HepG2 (cell line): ENCODE measurements around the gene DIABLO.

Experiments used
- CTCF ChIP-seq: sonication (generic); formaldehyde crosslinking; IDR thresholded peaks from 2 replicates; pipeline ENCODE4 v1.5.0; 2020; ENCODE audit warnings: mild to moderate bottlenecking, missing genetic modification reagents, moderate library complexity
- NR3C1 ChIP-seq: sonication (generic); formaldehyde crosslinking; IDR thresholded peaks from 2 replicates; pipeline ENCODE4 v1.4.0; 2020; ENCODE audit warnings: missing genetic modification reagents
- REPIN1 ChIP-seq: sonication (generic); formaldehyde crosslinking; IDR thresholded peaks from 2 replicates; pipeline ENCODE4 v1.8.0; 2022; ENCODE audit warnings: missing genetic modification reagents, low read depth, mild to moderate bottlenecking, borderline replicate concordance
- SIN3A ChIP-seq: IDR thresholded peaks from 2 replicates; pipeline ENCODE4 v1.6.1; 2011; ENCODE audit warnings: low read depth, mild to moderate bottlenecking, control low read depth, low read length, borderline replicate concordance
- SP2 ChIP-seq: sonication (generic); formaldehyde crosslinking; IDR thresholded peaks from 2 replicates; pipeline ENCODE4 v1.5.1; 2020; ENCODE audit warnings: mild to moderate bottlenecking, missing genetic modification reagents
- TARDBP ChIP-seq: sonication (generic); formaldehyde crosslinking; IDR thresholded peaks from 2 replicates; pipeline ENCODE4 v1.8.0; 2022; ENCODE audit warnings: mild to moderate bottlenecking, missing genetic modification reagents
- TBL1XR1 ChIP-seq: fragments of 150-350 bp; IDR thresholded peaks from 2 replicates; pipeline ENCODE4 v1.6.1; 2014; ENCODE audit warnings: borderline replicate concordance, low read length; ENCODE audit not compliant: partially characterized antibody
- TF ChIP-seq, protein P1 (sequence below): sonication (generic); formaldehyde crosslinking; IDR thresholded peaks from 2 replicates; pipeline ENCODE4 v1.8.0; 2022; ENCODE audit warnings: mild to moderate bottlenecking, missing genetic modification reagents

DNA sequence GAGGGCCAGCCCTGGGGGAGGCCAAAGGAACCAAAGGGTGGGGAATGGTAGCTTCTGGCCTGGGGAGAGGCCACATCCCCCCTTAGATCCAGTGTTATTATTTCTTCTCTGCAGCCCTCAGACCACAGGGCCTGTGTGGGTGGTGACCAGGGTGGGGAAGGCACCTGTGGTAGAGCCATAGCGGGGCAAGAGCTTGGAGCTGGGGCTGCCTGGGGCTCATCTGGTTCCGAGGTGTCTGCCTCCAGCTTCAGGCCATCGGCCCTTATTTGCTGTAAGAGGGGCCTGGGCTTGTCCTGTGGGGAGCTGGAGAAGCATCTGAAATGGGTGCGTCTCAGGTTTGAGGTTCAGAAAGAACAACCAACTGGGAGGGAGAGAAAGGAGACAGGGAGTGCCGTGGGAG lies 24.5 kb downstream of the DIABLO start:
- TF ChIP-seq, protein P1, sequence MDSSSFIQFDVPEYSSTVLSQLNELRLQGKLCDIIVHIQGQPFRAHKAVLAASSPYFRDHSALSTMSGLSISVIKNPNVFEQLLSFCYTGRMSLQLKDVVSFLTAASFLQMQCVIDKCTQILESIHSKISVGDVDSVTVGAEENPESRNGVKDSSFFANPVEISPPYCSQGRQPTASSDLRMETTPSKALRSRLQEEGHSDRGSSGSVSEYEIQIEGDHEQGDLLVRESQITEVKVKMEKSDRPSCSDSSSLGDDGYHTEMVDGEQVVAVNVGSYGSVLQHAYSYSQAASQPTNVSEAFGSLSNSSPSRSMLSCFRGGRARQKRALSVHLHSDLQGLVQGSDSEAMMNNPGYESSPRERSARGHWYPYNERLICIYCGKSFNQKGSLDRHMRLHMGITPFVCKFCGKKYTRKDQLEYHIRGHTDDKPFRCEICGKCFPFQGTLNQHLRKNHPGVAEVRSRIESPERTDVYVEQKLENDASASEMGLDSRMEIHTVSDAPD (CRISPR knock-in tag): no peak
- no peak for TF ChIP-seq NR3C1 (CRISPR knock-in tag)
- no peak for TF ChIP-seq SP2 (CRISPR knock-in tag)
- no peak for TF ChIP-seq SIN3A
- no peak for TF ChIP-seq REPIN1 (CRISPR knock-in tag)
- TF ChIP-seq CTCF: no peak
- TF ChIP-seq TBL1XR1: no peak
- TF ChIP-seq TARDBP (CRISPR knock-in tag): no peak
